ENCODE results near the gene C10orf105. TPM values are rescaled to one million over a fixed set of nuclear protein-coding genes. Genes with fewer than 3 reads are reported as not detected.
A peak's percentile ranks its signal among the peaks of the same experiment; 100 is the strongest.

C10orf105 gene
- total and polyA plus RNA-seq, 2 donors from 2014 or later, result 0.35 TPM; not detected in 1

DNA sequence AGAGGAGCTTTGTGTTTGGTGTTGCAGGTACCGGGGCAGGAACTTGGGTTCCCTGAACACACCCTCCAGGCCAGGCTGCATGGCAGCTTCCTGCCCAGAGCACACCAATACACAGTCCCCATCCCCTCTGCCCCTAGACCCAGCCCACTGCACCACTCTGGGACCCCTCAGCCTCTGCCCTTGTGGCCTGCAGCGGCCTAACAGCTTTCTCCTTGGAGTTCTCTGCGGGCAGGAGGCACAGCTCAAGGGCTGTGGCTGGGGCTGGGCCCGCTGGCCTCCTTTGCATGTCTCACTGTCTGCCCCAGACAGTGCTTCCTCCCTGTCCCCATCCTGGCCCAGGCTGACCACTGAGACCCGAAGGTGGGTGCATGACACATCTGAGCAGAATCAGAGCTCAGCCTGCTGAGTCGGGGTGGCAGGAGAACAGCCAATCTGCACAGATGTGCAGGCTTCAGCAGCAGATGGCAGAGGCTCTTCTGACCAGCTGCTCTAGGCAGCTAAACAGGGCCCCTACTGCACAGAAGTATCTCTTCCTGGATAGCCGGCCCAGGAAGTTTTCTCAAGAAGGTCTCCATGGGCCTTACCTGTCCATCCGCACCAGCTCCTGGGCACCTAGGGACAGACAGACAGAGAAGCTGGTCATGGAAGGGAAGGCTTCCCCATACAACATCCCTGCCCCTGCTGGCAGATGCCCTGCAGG lies 33.0 kb upstream of the C10orf105 start:
- no peaks in the 10 kb centered on the region for H3K9me3 ChIP-seq (ENCODE audit: control insufficient read depth in 2 of 3, insufficient read depth in 1 of 3, low read length in 3 of 3)
- peak in 1 of 5 donors; percentile 71 for DNase-seq
- TF ChIP-seq, protein P1, sequence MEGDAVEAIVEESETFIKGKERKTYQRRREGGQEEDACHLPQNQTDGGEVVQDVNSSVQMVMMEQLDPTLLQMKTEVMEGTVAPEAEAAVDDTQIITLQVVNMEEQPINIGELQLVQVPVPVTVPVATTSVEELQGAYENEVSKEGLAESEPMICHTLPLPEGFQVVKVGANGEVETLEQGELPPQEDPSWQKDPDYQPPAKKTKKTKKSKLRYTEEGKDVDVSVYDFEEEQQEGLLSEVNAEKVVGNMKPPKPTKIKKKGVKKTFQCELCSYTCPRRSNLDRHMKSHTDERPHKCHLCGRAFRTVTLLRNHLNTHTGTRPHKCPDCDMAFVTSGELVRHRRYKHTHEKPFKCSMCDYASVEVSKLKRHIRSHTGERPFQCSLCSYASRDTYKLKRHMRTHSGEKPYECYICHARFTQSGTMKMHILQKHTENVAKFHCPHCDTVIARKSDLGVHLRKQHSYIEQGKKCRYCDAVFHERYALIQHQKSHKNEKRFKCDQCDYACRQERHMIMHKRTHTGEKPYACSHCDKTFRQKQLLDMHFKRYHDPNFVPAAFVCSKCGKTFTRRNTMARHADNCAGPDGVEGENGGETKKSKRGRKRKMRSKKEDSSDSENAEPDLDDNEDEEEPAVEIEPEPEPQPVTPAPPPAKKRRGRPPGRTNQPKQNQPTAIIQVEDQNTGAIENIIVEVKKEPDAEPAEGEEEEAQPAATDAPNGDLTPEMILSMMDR (IDR thresholded peaks at IDR 0.05; ENCODE audit: borderline replicate concordance, extremely low read depth, insufficient read depth), result no peak
- peaks cover 0 to 46% (median 20%) of the 10 kb centered on the region in 3 donors for H3K4me1 ChIP-seq (ENCODE audit: control insufficient read depth in 2 of 3, insufficient read depth in 2 of 3, low read depth in 1 of 3, low read length in 3 of 3)
- no peak overlapping the region for H3K9ac ChIP-seq (ENCODE audit: low read length in 3 of 3)
- H3K27ac ChIP-seq (ENCODE audit: low read depth in 2 of 2, low read length in 2 of 2), result peak overlapping the region in 1 of 2 donors; percentile 16
- no peak overlapping the region for H3K4me3 ChIP-seq (ENCODE audit: low read length in 3 of 3)
- H3K27me3 ChIP-seq (ENCODE audit: control insufficient read depth, insufficient read depth, low read length), result no peaks in the 10 kb centered on the region
- no peak for FAIRE-seq
- peaks cover 0 to 7% (median 0%) of the 10 kb centered on the region in 3 donors for H3K36me3 ChIP-seq (ENCODE audit: control insufficient read depth in 2 of 3, insufficient read depth in 3 of 3, low read length in 3 of 3)
- intact Hi-C loops (cut with DNase I), result no loop called here

DNA sequence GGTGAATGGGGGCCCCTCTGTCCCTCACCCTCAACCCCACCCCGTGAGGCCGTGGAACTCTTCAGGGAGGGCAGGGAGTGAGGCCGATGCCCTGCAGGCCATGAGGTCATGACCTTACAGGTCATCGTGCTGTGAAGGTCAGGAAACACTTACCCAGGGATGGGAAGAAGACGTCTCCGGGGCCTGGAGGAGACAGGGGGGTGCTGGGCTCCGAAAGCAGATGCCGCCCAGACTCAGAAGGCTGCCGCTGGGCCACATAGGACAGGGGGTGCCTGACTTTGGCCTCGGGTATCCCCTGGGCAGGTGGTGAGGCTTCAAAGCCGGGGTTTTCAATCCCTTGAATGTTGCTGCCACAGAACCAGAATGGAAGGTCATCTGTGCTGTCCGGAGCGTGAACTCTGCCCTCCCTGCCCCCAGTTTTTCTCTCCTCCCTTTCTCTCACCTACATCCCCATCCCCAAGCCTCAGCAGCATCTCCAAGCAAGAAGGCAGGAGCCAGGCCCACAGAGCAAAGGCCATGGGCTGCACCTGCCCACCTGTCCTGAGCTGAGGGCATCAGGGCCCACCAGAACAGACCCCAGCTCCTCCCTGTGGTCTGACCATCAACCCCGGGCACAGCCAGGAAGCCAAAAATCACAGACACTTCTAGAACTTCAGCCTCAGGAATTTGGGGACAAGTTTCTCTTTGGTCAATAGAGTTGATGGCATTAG lies 32.1 kb upstream of the C10orf105 start:
- FAIRE-seq, result no peak
- peaks cover 0 to 7% (median 0%) of the 10 kb centered on the region in 3 donors for H3K36me3 ChIP-seq (ENCODE audit: control insufficient read depth in 2 of 3, insufficient read depth in 3 of 3, low read length in 3 of 3)
- no peak overlapping the region for H3K4me3 ChIP-seq (ENCODE audit: low read length in 3 of 3)
- H3K27me3 ChIP-seq (ENCODE audit: control insufficient read depth, insufficient read depth, low read length), result no peaks in the 10 kb centered on the region
- intact Hi-C loops (cut with DNase I), result no loop called here
- H3K9ac ChIP-seq (ENCODE audit: low read length in 3 of 3), result no peak overlapping the region
- peaks cover 0 to 49% (median 25%) of the 10 kb centered on the region in 3 donors for H3K4me1 ChIP-seq (ENCODE audit: control insufficient read depth in 2 of 3, insufficient read depth in 2 of 3, low read depth in 1 of 3, low read length in 3 of 3)
- TF ChIP-seq, protein P1 (IDR thresholded peaks at IDR 0.05; ENCODE audit: borderline replicate concordance, extremely low read depth, insufficient read depth), result no peak
- peak in 1 of 5 donors; percentile 62 for DNase-seq
- H3K9me3 ChIP-seq (ENCODE audit: control insufficient read depth in 2 of 3, insufficient read depth in 1 of 3, low read length in 3 of 3), result no peaks in the 10 kb centered on the region
- H3K27ac ChIP-seq (ENCODE audit: low read depth in 2 of 2, low read length in 2 of 2), result no peak overlapping the region

DNA sequence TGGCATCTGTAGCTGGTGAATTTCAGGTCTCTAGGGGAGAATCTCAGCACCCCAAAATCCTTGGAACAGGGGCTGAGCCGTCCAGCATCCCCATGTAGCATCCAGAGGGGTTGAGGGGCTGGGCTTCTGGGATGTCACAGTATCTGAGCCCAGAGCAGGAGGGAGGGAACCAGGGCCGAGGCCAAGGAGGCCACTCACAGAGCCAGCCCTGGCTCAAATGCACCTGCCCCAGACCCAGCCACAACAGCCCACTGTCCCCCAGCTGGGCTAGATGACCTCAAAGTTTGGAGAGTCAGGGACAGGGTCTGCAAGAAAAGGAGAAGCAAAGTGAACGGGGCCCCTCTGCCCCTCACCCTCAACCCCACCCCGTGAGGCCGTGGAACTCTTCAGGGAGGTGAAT lies 31.4 kb upstream of the C10orf105 start:
- TF ChIP-seq, protein P1 (IDR thresholded peaks at IDR 0.05; ENCODE audit: borderline replicate concordance, extremely low read depth, insufficient read depth), result no peak
- Histone ChIP-seq H3K9me3 (ENCODE audit: control insufficient read depth in 2 of 3, insufficient read depth in 1 of 3, low read length in 3 of 3) (no peaks in the 10 kb centered on the region), H3K9ac (ENCODE audit: low read length in 3 of 3) (no peak overlapping the region), H3K27ac (ENCODE audit: low read depth in 2 of 2, low read length in 2 of 2) (no peak overlapping the region), H3K27me3 (ENCODE audit: control insufficient read depth, insufficient read depth, low read length) (no peaks in the 10 kb centered on the region), H3K4me1 (ENCODE audit: control insufficient read depth in 2 of 3, insufficient read depth in 2 of 3, low read depth in 1 of 3, low read length in 3 of 3) (peaks cover 0 to 52% (median 25%) of the 10 kb centered on the region in 3 donors), H3K4me3 (ENCODE audit: low read length in 3 of 3) (no peak overlapping the region), H3K36me3 (ENCODE audit: control insufficient read depth in 2 of 3, insufficient read depth in 3 of 3, low read length in 3 of 3) (peaks cover 0 to 7% (median 0%) of the 10 kb centered on the region in 3 donors)
- intact Hi-C loops (cut with DNase I), result no loop called here
- no peak for DNase-seq
- no peak for FAIRE-seq
